ENCODE data around the gene EEF2K. TPM values are rescaled to one million over a fixed set of nuclear protein-coding genes. Genes with fewer than 3 reads are reported as not detected.

The EEF2K gene
- total RNA-seq, 2 experiments from 2014 or later, result 23.9 to 28.3 TPM

GRCh38 chr16:22325598-22326368, 119.7 kb downstream of the EEF2K start:
- H3K27ac Mint-ChIP-seq, result no peak overlapping the region
- intact Hi-C loops (cut with DNase I, micrococcal nuclease), result loop anchor here in 1 of 2 experiments (10.0 kb wide), 1 partner anchor 349 kb away; no protein-coding TSS in a partner anchor
- H3K4me3 Mint-ChIP-seq, result no peak overlapping the region
- no peaks in the 10 kb centered on the region for H3K9me3 Mint-ChIP-seq (ENCODE audit: low read depth)
- ATAC-seq (no peak), DNase-seq (no peak)
- POLR2A ChIA-PET, result interaction anchor here (0.6 kb wide), 1 partner anchor 42 kb away, joined by 3 read pairs; no protein-coding TSS in a partner anchor
- no peaks in the 10 kb centered on the region for H3K27me3 Mint-ChIP-seq
- CTCF ChIA-PET, result no interaction called here
- peaks cover 37% of the 10 kb centered on the region for H3K36me3 Mint-ChIP-seq (ENCODE audit: low read depth)
- peaks cover 4% of the 10 kb centered on the region for H3K4me1 Mint-ChIP-seq

- DNase-seq, result no peak
- CTCF ChIA-PET, result no interaction called here
- intact Hi-C loops (cut with DNase I, micrococcal nuclease), result loop anchor here in 1 of 2 experiments (10.0 kb wide), 1 partner anchor 348 kb away; no protein-coding TSS in a partner anchor
- H3K4me3 Mint-ChIP-seq, result no peak overlapping the region
- H3K27ac Mint-ChIP-seq, result no peak overlapping the region
- POLR2A ChIA-PET, result no interaction called here
- no peaks in the 10 kb centered on the region for H3K27me3 Mint-ChIP-seq
- peaks cover under 1% of the 10 kb centered on the region for H3K4me1 Mint-ChIP-seq
- H3K36me3 Mint-ChIP-seq (ENCODE audit: low read depth), result peaks cover 36% of the 10 kb centered on the region
- ATAC-seq, result no peak
- no peaks in the 10 kb centered on the region for H3K9me3 Mint-ChIP-seq (ENCODE audit: low read depth)
Measured at GRCh38 chr16:22326369-22326652, 120.2 kb downstream of the EEF2K start.

- H3K4me3 Mint-ChIP-seq, result no peak overlapping the region
- ChIA-PET POLR2A (no interaction called here), CTCF (no interaction called here)
- H3K36me3 Mint-ChIP-seq (ENCODE audit: low read depth), result peaks cover 41% of the 10 kb centered on the region
- ATAC-seq (no peak), DNase-seq (no peak)
- no peaks in the 10 kb centered on the region for H3K27me3 Mint-ChIP-seq
- H3K4me1 Mint-ChIP-seq, result no peaks in the 10 kb centered on the region
- H3K27ac Mint-ChIP-seq, result no peak overlapping the region
- intact Hi-C loops (cut with DNase I, micrococcal nuclease), result loop anchor here in 1 of 2 experiments (10.0 kb wide), 1 partner anchor 348 kb away; no protein-coding TSS in a partner anchor
- no peaks in the 10 kb centered on the region for H3K9me3 Mint-ChIP-seq (ENCODE audit: low read depth)
Measured at GRCh38 chr16:22326771-22327445, 120.8 kb downstream of the EEF2K start.

GRCh38 chr16:22327446-22327775, 121.3 kb downstream of the EEF2K start:
- POLR2A ChIA-PET, result no interaction called here
- DNase-seq (no peak), ATAC-seq (no peak)
- H3K36me3 Mint-ChIP-seq (ENCODE audit: low read depth), result peaks cover 42% of the 10 kb centered on the region
- intact Hi-C loops (cut with DNase I, micrococcal nuclease), result loop anchor here in 1 of 2 experiments (10.0 kb wide), 1 partner anchor 347 kb away; no protein-coding TSS in a partner anchor
- no peaks in the 10 kb centered on the region for H3K9me3 Mint-ChIP-seq (ENCODE audit: low read depth)
- no peaks in the 10 kb centered on the region for H3K4me1 Mint-ChIP-seq
- CTCF ChIA-PET, result no interaction called here
- H3K4me3 Mint-ChIP-seq, result no peak overlapping the region
- no peaks in the 10 kb centered on the region for H3K27me3 Mint-ChIP-seq
- no peak overlapping the region for H3K27ac Mint-ChIP-seq

GRCh38 chr16:22328081-22328725, 122.1 kb downstream of the EEF2K start:
- H3K4me3 Mint-ChIP-seq, result no peak overlapping the region
- intact Hi-C loops (cut with DNase I, micrococcal nuclease), result loop anchor here in 1 of 2 experiments (10.0 kb wide), 1 partner anchor 347 kb away; no protein-coding TSS in a partner anchor
- H3K9me3 Mint-ChIP-seq (ENCODE audit: low read depth), result no peaks in the 10 kb centered on the region
- no peak for ATAC-seq
- peak overlapping the region; percentile 13 for H3K27ac Mint-ChIP-seq
- peaks cover 43% of the 10 kb centered on the region for H3K36me3 Mint-ChIP-seq (ENCODE audit: low read depth)
- no peak for DNase-seq
- POLR2A ChIA-PET, result no interaction called here
- no peaks in the 10 kb centered on the region for H3K4me1 Mint-ChIP-seq
- H3K27me3 Mint-ChIP-seq, result no peaks in the 10 kb centered on the region
- CTCF ChIA-PET, result interaction anchor here (0.6 kb wide), 2 partner anchors 45 to 801 kb away, joined by 3 read pairs; no protein-coding TSS in a partner anchor

- CTCF ChIA-PET, result interaction anchor here (2.0 kb wide), 1 partner anchor 10 kb away, joined by 9 read pairs; no protein-coding TSS in a partner anchor
- Mint-ChIP-seq H3K4me3 (no peak overlapping the region), H3K36me3 (ENCODE audit: low read depth) (peaks cover 51% of the 10 kb centered on the region), H3K27ac (no peak overlapping the region), H3K27me3 (no peaks in the 10 kb centered on the region), H3K9me3 (ENCODE audit: low read depth) (peaks cover under 1% of the 10 kb centered on the region), H3K4me1 (no peaks in the 10 kb centered on the region)
- no peak for ATAC-seq
- POLR2A ChIA-PET, result no interaction called here
- intact Hi-C loops (cut with DNase I, micrococcal nuclease), result loop anchor here in 1 of 2 experiments (10.0 kb wide), 1 partner anchor 346 kb away; no protein-coding TSS in a partner anchor
- no peak for DNase-seq
Measured at GRCh38 chr16:22329199-22329695, 123.2 kb downstream of the EEF2K start.

- H3K4me3 Mint-ChIP-seq, result no peak overlapping the region
- peaks cover 5% of the 10 kb centered on the region for H3K9me3 Mint-ChIP-seq (ENCODE audit: low read depth)
- ATAC-seq, result no peak
- peak overlapping the region; percentile 19 for H3K27ac Mint-ChIP-seq
- ChIA-PET POLR2A (no interaction called here), CTCF (interaction anchor here (2.0 kb wide), 1 partner anchor 11 kb away, joined by 9 read pairs; no protein-coding TSS in a partner anchor)
- H3K36me3 Mint-ChIP-seq (ENCODE audit: low read depth), result peaks cover 60% of the 10 kb centered on the region
- H3K27me3 Mint-ChIP-seq, result no peaks in the 10 kb centered on the region
- intact Hi-C loops (cut with DNase I, micrococcal nuclease), result no loop called here
- no peaks in the 10 kb centered on the region for H3K4me1 Mint-ChIP-seq
- no peak for DNase-seq
Measured at GRCh38 chr16:22330326-22330725, 124.2 kb downstream of the EEF2K start.

GRCh38 chr16:22333457-22333994, 127.4 kb downstream of the EEF2K start:
- Mint-ChIP-seq H3K27me3 (no peaks in the 10 kb centered on the region), H3K27ac (no peak overlapping the region), H3K4me1 (peaks cover 15% of the 10 kb centered on the region), H3K4me3 (no peak overlapping the region), H3K9me3 (ENCODE audit: low read depth) (peaks cover 30% of the 10 kb centered on the region), H3K36me3 (ENCODE audit: low read depth) (peaks cover 78% of the 10 kb centered on the region)
- ChIA-PET POLR2A (no interaction called here), CTCF (interaction anchor here (0.5 to 0.6 kb wide), 2 partner anchors 16 to 1411 kb away, joined by 3 read pairs; no protein-coding TSS in a partner anchor)
- no peak for ATAC-seq
- DNase-seq, result no peak
- intact Hi-C loops (cut with DNase I, micrococcal nuclease), result no loop called here

- no peaks in the 10 kb centered on the region for H3K27me3 Mint-ChIP-seq
- H3K4me1 Mint-ChIP-seq, result peaks cover 15% of the 10 kb centered on the region
- DNase-seq, result no peak
- no peak overlapping the region for H3K4me3 Mint-ChIP-seq
- no peak for ATAC-seq
- H3K27ac Mint-ChIP-seq, result no peak overlapping the region
- POLR2A ChIA-PET, result no interaction called here
- intact Hi-C loops (cut with DNase I, micrococcal nuclease), result loop anchor here in 1 of 2 experiments (5.0 kb wide), 1 partner anchor 37 kb away; the partner anchor contains the start of gene CDR2
- H3K36me3 Mint-ChIP-seq (ENCODE audit: low read depth), result peaks cover 82% of the 10 kb centered on the region
- CTCF ChIA-PET, result no interaction called here
- peaks cover 34% of the 10 kb centered on the region for H3K9me3 Mint-ChIP-seq (ENCODE audit: low read depth)
Measured at GRCh38 chr16:22335668-22336246, 129.7 kb downstream of the EEF2K start.

- ChIA-PET CTCF (interaction anchor here (1.2 to 1.4 kb wide), 3 partner anchors 17 to 22 kb away, joined by 3 to 5 read pairs (median 4); no protein-coding TSS in a partner anchor), POLR2A (no interaction called here)
- H3K27me3 Mint-ChIP-seq, result no peaks in the 10 kb centered on the region
- H3K4me1 Mint-ChIP-seq, result peaks cover 16% of the 10 kb centered on the region
- intact Hi-C loops (cut with DNase I, micrococcal nuclease), result loop anchor here in 1 of 2 experiments (5.0 kb wide), 1 partner anchor 36 kb away; the partner anchor contains the start of gene CDR2
- ATAC-seq, result no peak
- peaks cover 34% of the 10 kb centered on the region for H3K9me3 Mint-ChIP-seq (ENCODE audit: low read depth)
- H3K27ac Mint-ChIP-seq, result no peak overlapping the region
- peaks cover 83% of the 10 kb centered on the region for H3K36me3 Mint-ChIP-seq (ENCODE audit: low read depth)
- no peak overlapping the region for H3K4me3 Mint-ChIP-seq
- no peak for DNase-seq
Measured at GRCh38 chr16:22336581-22336980, 130.5 kb downstream of the EEF2K start.

All from activated CD4-positive, alpha-beta T cell treated with anti-CD3 and anti-CD28 coated beads for 36 hours (primary cell).